GM12878 (cell line): ENCODE measurements around the gene MCF2L2. TPM values are rescaled to one million over a fixed set of nuclear protein-coding genes. Genes with fewer than 3 reads are reported as not detected.
"Not testable (repeated sequence)": the region's sequence is repeated elsewhere in the genome, so short reads cannot be mapped to it uniquely, and the experiment has no call there.

Experiments
- ATAC-seq: fragments of 200-7000 bp; cut with Tn5 transposase; 3 replicates; pipeline ENCODE4 v1.9.1; 2020; ENCODE audit warnings: mild to moderate bottlenecking, moderate library complexity
- BruUV-seq: library from RNA; stranded (reverse); fragments of 400-500 nt; replicated peaks from 2 replicates; lab custom pipeline; 2021; lab: Mats Ljungman, UMichigan
- CTCF ChIA-PET: fragments of 300-600 bp; sonication (Branson Sonifier 250); formaldehyde crosslinking; extraction: SDS; loops from one replicate; lab custom pipeline; 2021; ENCODE audit warnings: inconsistent platforms; lab: Yijun Ruan, JAX
- POLR2A ChIA-PET: fragments of 350-600 bp; formaldehyde crosslinking; extraction: SDS; loops from one replicate; lab custom pipeline; 2021; ENCODE audit warnings: inconsistent platforms; lab: Charles Lee
- RAD21 ChIA-PET: fragments of 300-600 bp; sonication (Branson Sonifier 250); formaldehyde crosslinking; loops from one replicate; lab custom pipeline; 2023; ENCODE audit warnings: antibody characterized with exemption; ENCODE audit not compliant: unreplicated experiment; lab: Charles Lee
- SMC1A ChIA-PET: fragments of 300-600 bp; sonication (Branson Sonifier 250); formaldehyde crosslinking; loops from one replicate; lab custom pipeline; 2023; ENCODE audit not compliant: unreplicated experiment, uncharacterized antibody; lab: Charles Lee
- DNase-seq: peaks from one replicate; pipeline ENCODE4 v3.0.0-alpha.2; 2011; ENCODE audit warnings: low read depth, low spot score
- FAIRE-seq: peaks from 3 replicates; lab custom pipeline; 2011; peaks lifted over from hg19 to GRCh38; lab: Jason Lieb, UNC
- H2AFZ ChIP-seq: 2 replicates; pipeline ENCODE4 v1.6.0; 2011; ENCODE audit warnings: low read depth, low read length, control low read depth; ENCODE audit not compliant: control insufficient read depth
- H3K27ac ChIP-seq: 2 replicates; pipeline ENCODE4 v1.5.1; 2011; ENCODE audit warnings: control low read depth; ENCODE audit not compliant: control insufficient read depth, insufficient read depth
- H3K27me3 ChIP-seq, 2 experiments: replicated peaks in 1 of 2; 2 replicates each; pipeline versions ENCODE4 v1.6.0 to v1.6.1; 2011; ENCODE audit warnings: low read length in 1 of 2; ENCODE audit not compliant: control insufficient read depth in 2 of 2, insufficient read depth in 2 of 2
- H3K36me3 ChIP-seq, 2 experiments: 2 replicates each; pipeline ENCODE4 v1.5.1; 2011; ENCODE audit warnings: low read length in 1 of 2; ENCODE audit not compliant: control insufficient read depth in 2 of 2, insufficient read depth in 2 of 2
- H3K4me1 ChIP-seq: 2 replicates; pipeline ENCODE4 v1.6.1; 2011; ENCODE audit warnings: mild to moderate bottlenecking, low read length, moderate library complexity, mixed read lengths; ENCODE audit not compliant: control insufficient read depth, insufficient read depth
- H3K4me2 ChIP-seq: 2 replicates; pipeline ENCODE4 v1.6.0; 2011; ENCODE audit warnings: control low read depth; ENCODE audit not compliant: control insufficient read depth, insufficient read depth
- H3K4me3 ChIP-seq: fragments of 200-600 bp; sonication (generic); 2 replicates; pipeline ENCODE4 v1.5.1; 2016
- H3K79me2 ChIP-seq: 2 replicates; pipeline ENCODE4 v1.6.0; 2011; ENCODE audit warnings: low read length; ENCODE audit not compliant: control insufficient read depth, insufficient read depth
- H3K9ac ChIP-seq: 2 replicates; pipeline ENCODE4 v1.8.0; 2011; ENCODE audit warnings: low read length, control low read depth, mixed read lengths; ENCODE audit not compliant: control insufficient read depth, insufficient read depth
- H3K9me3 ChIP-seq: replicated peaks from 3 replicates; pipeline ENCODE4 v1.5.1; 2011; ENCODE audit warnings: mild to moderate bottlenecking, low read length; ENCODE audit not compliant: control insufficient read depth, insufficient read depth
- H4K20me1 ChIP-seq: 2 replicates; pipeline ENCODE4 v1.6.0; 2011; ENCODE audit not compliant: control insufficient read depth, insufficient read depth
- BHLHE40 ChIP-seq, 2 experiments: fragments of 450-650 bp in 1 of 2; IDR thresholded peaks; 2 replicates each; pipeline ENCODE4 v1.6.1; 2011 to 2017; ENCODE audit warnings: low read depth in 2 of 2, borderline replicate concordance in 1 of 2, improper control_type of control experiment in 1 of 2, low read length in 1 of 2, mild to moderate bottlenecking in 1 of 2
- CBX3 ChIP-seq: fragments of 200-600 bp; sonication (generic); IDR thresholded peaks from 2 replicates; pipeline ENCODE4 v1.6.1; 2016; ENCODE audit warnings: low read depth, borderline replicate concordance
- CHD4 ChIP-seq: fragments of 200-600 bp; sonication (generic); IDR thresholded peaks from 2 replicates; pipeline ENCODE4 v1.6.1; 2016; ENCODE audit warnings: mild to moderate bottlenecking
- GABPA ChIP-seq: IDR thresholded peaks from 2 replicates; pipeline ENCODE4 v1.6.1; 2014; ENCODE audit warnings: antibody characterized with exemption, low read depth, mild to moderate bottlenecking, inconsistent platforms
- IRF3 ChIP-seq: fragments of 450-650 bp; IDR thresholded peaks from 2 replicates; pipeline ENCODE4 v1.6.1; 2014; ENCODE audit warnings: mild to moderate bottlenecking
- IRF5 ChIP-seq: fragments of 450-650 bp; IDR thresholded peaks from 2 replicates; pipeline ENCODE4 v1.6.1; 2017; ENCODE audit warnings: borderline replicate concordance
- KDM1A ChIP-seq: fragments of 200-600 bp; sonication (generic); IDR thresholded peaks from 2 replicates; pipeline ENCODE4 v1.6.1; 2016; ENCODE audit warnings: borderline replicate concordance
- NFIC ChIP-seq: IDR thresholded peaks from 2 replicates; pipeline ENCODE4 v1.6.1; 2012; ENCODE audit warnings: low read depth, mild to moderate bottlenecking, inconsistent platforms, low read length, moderate library complexity
- NRF1 ChIP-seq: conservative IDR thresholded peaks from 2 replicates; pipeline ENCODE4 v1.6.1; 2011; ENCODE audit warnings: mild to moderate bottlenecking, low read depth, low read length, improper control_type of control experiment
- PKNOX1 ChIP-seq: fragments of 450-650 bp; IDR thresholded peaks from 2 replicates; pipeline ENCODE4 v1.6.1; 2016; ENCODE audit warnings: mild to moderate bottlenecking
- POLR2AphosphoS2 ChIP-seq: IDR thresholded peaks from 2 replicates; pipeline ENCODE4 v1.6.1; 2011; ENCODE audit warnings: low read depth, mild to moderate bottlenecking, low read length, improper control_type of control experiment, moderate library complexity
- RCOR1 ChIP-seq: conservative IDR thresholded peaks from 2 replicates; pipeline ENCODE4 v1.6.1; 2012; ENCODE audit warnings: low read depth, low read length, improper control_type of control experiment
- SREBF1 ChIP-seq: IDR thresholded peaks from 2 replicates; pipeline ENCODE4 v1.6.1; 2012; ENCODE audit warnings: mild to moderate bottlenecking, low read length
- WGBS: methylation state at CpG from one replicate; pipeline ENCODE4 v1.1.6; 2016; ENCODE audit warnings: low lambda C conversion rate; ENCODE audit not compliant: insufficient replicate concordance, insufficient coverage; ENCODE audit errors: missing lambda C conversion rate; 5-methylcytosine and 5-hydroxymethylcytosine counted together
- in situ Hi-C: fragments of 300-500 bp; cut with MboI; formaldehyde crosslinking; loops from 9 replicates; pipeline ENCODE4 v1.14.3; 2018; ENCODE audit warnings: mixed read lengths
- intact Hi-C: fragments of 100-400 bp; cut with micrococcal nuclease; formaldehyde crosslinking; loops from one replicate; pipeline ENCODE4 v1.14.2; 2022; ENCODE audit not compliant: unreplicated experiment
- polyA plus RNA-seq, 11 experiments: library from polyadenylated mRNA; depleted of rRNA in 4 of 11; unstranded in 6 of 11; stranded (reverse) in 5 of 11; fragments of >200 nt; fragmentation: Nextera tagmentation in 4 of 11; fragmentation: Illumina TruSeq in 1 of 11; extraction: Ambion mirVana in 4 of 11; extraction: Trizol in 1 of 11; gene quantifications; 1 replicate in 1 of 11; 2 replicates in 10 of 11; pipeline versions ENCODE4 v1.2.1 to v1.2.3, GENCODE V29; 2011 to 2016; ENCODE audit warnings: inconsistent platforms in 2 of 11, missing spikeins in 2 of 11, low read depth in 1 of 11
- total RNA-seq, 4 experiments: library from RNA; depleted of rRNA in 3 of 4; stranded (reverse); fragments of >200 nt in 3 of 4; fragmentation: Illumina TruSeq in 1 of 4; extraction: Trizol in 1 of 4; gene quantifications; 2 replicates each; pipeline versions ENCODE4 v1.2.1 to v1.2.3, GENCODE V29; 2013 to 2021

MCF2L2 gene
- total and polyA plus RNA-seq, 10 of the 15 experiments (the other 5 are each of a cell fraction or from before 2014, with no cell fraction given) = 0.37 to 2.8 (median 1.4) TPM

- Histone ChIP-seq H2AFZ (no peak overlapping the region), H3K4me3 (no peak overlapping the region), H3K9me3 (no peaks in the 10 kb centered on the region), H3K27ac (no peak overlapping the region), H3K36me3 (no peaks in the 10 kb centered on the region), H3K79me2 (no peaks in the 10 kb centered on the region), H3K27me3 (no peaks in the 10 kb centered on the region), H4K20me1 (no peaks in the 10 kb centered on the region), H3K4me2 (no peak overlapping the region), H3K9ac (no peak overlapping the region), H3K4me1 (no peaks in the 10 kb centered on the region)
- 32% methylated on average over 3 of the region's 3 CpGs for WGBS
- no peak for TF ChIP-seq NRF1
- no peak for TF ChIP-seq KDM1A
- no peak for TF ChIP-seq RCOR1
- no peak for TF ChIP-seq GABPA
- TF ChIP-seq CHD4 = no peak
- no peak for TF ChIP-seq PKNOX1
- TF ChIP-seq POLR2AphosphoS2 = no peak
- no peak for TF ChIP-seq IRF5
- no peak for TF ChIP-seq IRF3
- TF ChIP-seq BHLHE40 (IDR thresholded peaks at IDR 0.05; ENCODE audit: borderline replicate concordance in 1 of 2, low read depth in 2 of 2, low read length in 1 of 2) = no peak
- no peak for TF ChIP-seq CBX3
- no peak for TF ChIP-seq NFIC
- TF ChIP-seq SREBF1 = no peak
- RAD21 ChIA-PET = interaction anchor here (0.6 to 1.1 kb wide), 6 partner anchors 76 to 753 kb away, joined by 3 to 4 read pairs (median 3); no protein-coding TSS in a partner anchor
- BruUV-seq = no TSS peak
- in situ Hi-C loops (loop anchor here (5.0 kb wide), 1 partner anchor 301 kb away; no protein-coding TSS in a partner anchor), intact Hi-C loops (no loop called here)
- DNase-seq = no peak
- CTCF ChIA-PET = interaction anchor here (1.2 kb wide), 2 partner anchors 94 to 300 kb away, joined by 4 to 6 read pairs; no protein-coding TSS in a partner anchor
- SMC1A ChIA-PET = interaction anchor here (0.6 to 1.1 kb wide), 4 partner anchors 44 to 315 kb away, joined by 3 read pairs; no protein-coding TSS in a partner anchor
- POLR2A ChIA-PET = interaction anchor here (0.5 to 0.7 kb wide), 3 partner anchors 15 to 78 kb away, joined by 3 to 5 read pairs (median 3); no protein-coding TSS in a partner anchor
- FAIRE-seq = no peak
- ATAC-seq = no peak
Observed at GRCh38 chr3:183466575-183466974, 38.2 kb upstream of the MCF2L2 start.

GRCh38 chr3:183465710-183466109 lies 37.3 kb upstream of the MCF2L2 start:
- 58% methylated on average over 13 of the region's 13 CpGs for WGBS
- intact Hi-C loops, DNase-seq, FAIRE-seq, ATAC-seq, POLR2A ChIA-PET, SMC1A ChIA-PET, H3K9me3 ChIP-seq, CTCF ChIA-PET, H3K4me1 ChIP-seq, H3K27me3 ChIP-seq, H3K4me2 ChIP-seq, BruUV-seq, H3K36me3 ChIP-seq, H3K9ac ChIP-seq, H2AFZ ChIP-seq, H3K79me2 ChIP-seq, H4K20me1 ChIP-seq, H3K4me3 ChIP-seq, H3K27ac ChIP-seq: not testable (repeated sequence)
- in situ Hi-C loops = loop anchor here (5.0 kb wide), 1 partner anchor 302 kb away; no protein-coding TSS in a partner anchor
- RAD21 ChIA-PET = interaction anchor here (1.0 to 1.8 kb wide), 2 partner anchors 28 to 95 kb away, joined by 3 to 5 read pairs; no protein-coding TSS in a partner anchor
